ENCODE results near the gene SNRNP200.
A peak's percentile ranks its signal among the peaks of the same experiment; 100 is the strongest.
"Not testable (repeated sequence)": the region's sequence is repeated elsewhere in the genome, so short reads cannot be mapped to it uniquely, and the experiment has no call there.

The SNRNP200 gene

GRCh38 chr2:96325041-96325883 is 19.9 kb upstream of the SNRNP200 start, which contains the start of gene ITPRIPL1:
ITPRIPL1 (plus strand) TSS chr2:96325317; CDS start chr2:96325840, 523 bp downstream.
- no peak for DNase-seq

- DNase-seq: no peak
Observed at GRCh38 chr2:96324721-96325040, 19.3 kb upstream of the SNRNP200 start.

GRCh38 chr2:96323849-96324248 is 18.5 kb upstream of the SNRNP200 start:
- no peak for DNase-seq

- DNase-seq: peak; percentile 19
Observed at GRCh38 chr2:96320728-96321622, 15.6 kb upstream of the SNRNP200 start.

GRCh38 chr2:96320326-96320725 is 15.0 kb upstream of the SNRNP200 start:
- DNase-seq: no peak

- DNase-seq: no peak
Observed at GRCh38 chr2:96319396-96319795, 14.1 kb upstream of the SNRNP200 start.

- DNase-seq: no peak
Observed at GRCh38 chr2:96318723-96319122, 13.4 kb upstream of the SNRNP200 start.

GRCh38 chr2:96317584-96317997 is 12.2 kb upstream of the SNRNP200 start:
- DNase-seq: no peak

- DNase-seq: no peak
Observed at GRCh38 chr2:96316999-96317398, 11.7 kb upstream of the SNRNP200 start.

GRCh38 chr2:96315400-96316071 is 10.2 kb upstream of the SNRNP200 start:
- DNase-seq: no peak

- no peak for DNase-seq
Observed at GRCh38 chr2:96315005-96315399, 9.7 kb upstream of the SNRNP200 start.

GRCh38 chr2:96308248-96308647 is 2.9 kb upstream of the SNRNP200 start:
- no peak for DNase-seq

- no peak for DNase-seq
Observed at GRCh38 chr2:96306370-96306769, 1.0 kb upstream of the SNRNP200 start.

- no peak for DNase-seq
Observed at GRCh38 chr2:96305979-96306308, 598 bp upstream of the SNRNP200 start.

GRCh38 chr2:96304606-96305005 is 740 bp downstream of the SNRNP200 start:
- DNase-seq: no peak

- DNase-seq: no peak
Observed at GRCh38 chr2:96301865-96302264, 3.5 kb downstream of the SNRNP200 start.

GRCh38 chr2:96296925-96297324 is 8.4 kb downstream of the SNRNP200 start:
- DNase-seq: no peak

- not testable (repeated sequence) for DNase-seq
Observed at GRCh38 chr2:96294271-96294670, 11.1 kb downstream of the SNRNP200 start.

- no peak for DNase-seq
Observed at GRCh38 chr2:96291751-96292150, 13.6 kb downstream of the SNRNP200 start.

- DNase-seq: no peak
Observed at GRCh38 chr2:96287273-96287856, 18.0 kb downstream of the SNRNP200 start.

- no peak for DNase-seq
Observed at GRCh38 chr2:96276787-96277499, 28.4 kb downstream of the SNRNP200 start.

GRCh38 chr2:96274355-96275056 is 30.8 kb downstream of the SNRNP200 start:
- no peak for DNase-seq
